ENCODE results near the gene ZNF804A.

ZNF804A gene

GRCh38 chr2:184611361-184612085 lies 13.2 kb downstream of the ZNF804A start:
- peak; percentile 69 for FAIRE-seq

GRCh38 chr2:184620367-184620766 lies 22.0 kb downstream of the ZNF804A start:
- no peak for FAIRE-seq

- no peak for FAIRE-seq
These were observed 26.0 kb downstream of the ZNF804A start for GRCh38 chr2:184624311-184624710.

GRCh38 chr2:184628051-184628450 lies 29.7 kb downstream of the ZNF804A start:
- FAIRE-seq, result no peak

- FAIRE-seq, result no peak
These were observed 35.4 kb downstream of the ZNF804A start for GRCh38 chr2:184633726-184634125.

- no peak for FAIRE-seq
These were observed 39.5 kb downstream of the ZNF804A start for GRCh38 chr2:184637781-184638180.

GRCh38 chr2:184644685-184645084 lies 46.4 kb downstream of the ZNF804A start:
- no peak for FAIRE-seq

GRCh38 chr2:184646177-184646576 lies 47.8 kb downstream of the ZNF804A start:
- no peak for FAIRE-seq

GRCh38 chr2:184646593-184646992 lies 48.3 kb downstream of the ZNF804A start:
- FAIRE-seq, result no peak

- FAIRE-seq, result no peak
These were observed 56.6 kb downstream of the ZNF804A start for GRCh38 chr2:184654945-184655344.

- FAIRE-seq, result no peak
These were observed 78.8 kb downstream of the ZNF804A start for GRCh38 chr2:184677171-184677570.

GRCh38 chr2:184679219-184680018 lies 81.1 kb downstream of the ZNF804A start:
- no peak for FAIRE-seq

- FAIRE-seq, result no peak
These were observed 82.5 kb downstream of the ZNF804A start for GRCh38 chr2:184680825-184681224.

- no peak for FAIRE-seq
These were observed 83.5 kb downstream of the ZNF804A start for GRCh38 chr2:184681642-184682321.

GRCh38 chr2:184683911-184684310 lies 85.6 kb downstream of the ZNF804A start:
- FAIRE-seq, result no peak

- no peak for FAIRE-seq
These were observed 87.9 kb downstream of the ZNF804A start for GRCh38 chr2:184685999-184686841.

GRCh38 chr2:184689638-184690037 lies 91.3 kb downstream of the ZNF804A start:
- FAIRE-seq, result no peak

GRCh38 chr2:184692141-184692734 lies 93.9 kb downstream of the ZNF804A start:
- no peak for FAIRE-seq

- FAIRE-seq, result peak; percentile 31
These were observed 98.3 kb downstream of the ZNF804A start for GRCh38 chr2:184696644-184697043.

GRCh38 chr2:184698476-184698875 lies 100.1 kb downstream of the ZNF804A start:
- no peak for FAIRE-seq

- no peak for FAIRE-seq
These were observed 123.6 kb downstream of the ZNF804A start for GRCh38 chr2:184721881-184722280.

- no peak for FAIRE-seq
These were observed 129.5 kb downstream of the ZNF804A start for GRCh38 chr2:184727813-184728212.
